HepG2 (cell line): ENCODE results near the gene CMAS. TPM values are rescaled to one million over a fixed set of nuclear protein-coding genes. Genes with fewer than 3 reads are reported as not detected.
A peak's percentile ranks its signal among the peaks of the same experiment; 100 is the strongest.

Experiments used
- CCDC6 ChIP-seq: sonication (generic); formaldehyde crosslinking; IDR thresholded peaks from 2 replicates; pipeline ENCODE4 v1.8.1; 2022; ENCODE audit warnings: mild to moderate bottlenecking, missing genetic modification reagents, moderate library complexity
- CEBPG ChIP-seq: IDR thresholded peaks from 2 replicates; pipeline ENCODE4 v1.6.1; 2016
- HDAC1 ChIP-seq: sonication (generic); formaldehyde crosslinking; IDR thresholded peaks from 2 replicates; pipeline ENCODE4 v1.5.1; 2020; ENCODE audit warnings: mild to moderate bottlenecking, missing genetic modification reagents
- KDM3A ChIP-seq: IDR thresholded peaks from 2 replicates; pipeline ENCODE4 v1.6.1; 2018; ENCODE audit warnings: low read depth, missing compliant biosample characterization
- KLF15 ChIP-seq: sonication (generic); formaldehyde crosslinking; IDR thresholded peaks from 2 replicates; pipeline ENCODE4 v1.8.1; 2023; ENCODE audit warnings: borderline replicate concordance, mild to moderate bottlenecking, inconsistent platforms, missing genetic modification reagents, mixed read lengths
- MYC ChIP-seq: sonication (generic); formaldehyde crosslinking; IDR thresholded peaks from 2 replicates; pipeline ENCODE4 v1.9.0; 2021; ENCODE audit warnings: missing genetic modification reagents, borderline replicate concordance
- NR2F2 ChIP-seq: IDR thresholded peaks from 2 replicates; pipeline ENCODE4 v1.6.1; 2012; ENCODE audit warnings: low read depth, inconsistent platforms, borderline replicate concordance
- PLRG1 ChIP-seq: fragments of 450-650 bp; conservative IDR thresholded peaks from 2 replicates; pipeline ENCODE4 v1.6.1; 2016
- POLR2G ChIP-seq: fragments of 200-400 bp; formaldehyde crosslinking; IDR thresholded peaks from 2 replicates; pipeline ENCODE4 v1.6.1; 2018; ENCODE audit warnings: mild to moderate bottlenecking, low read depth, low read length, moderate library complexity
- RBFOX2 ChIP-seq: fragments of 200-400 bp; formaldehyde crosslinking; IDR thresholded peaks from 2 replicates; pipeline ENCODE4 v1.6.1; 2017; ENCODE audit warnings: low read depth, mild to moderate bottlenecking, low read length
- SIX1 ChIP-seq: sonication (generic); formaldehyde crosslinking; IDR thresholded peaks from 2 replicates; pipeline ENCODE4 v1.4.0; 2020; ENCODE audit warnings: missing genetic modification reagents, borderline replicate concordance
- SRF ChIP-seq: IDR thresholded peaks from 2 replicates; pipeline ENCODE4 v1.6.1; 2011; ENCODE audit warnings: mild to moderate bottlenecking, low read depth, low read length, moderate library complexity
- TMF1 ChIP-seq: sonication (generic); formaldehyde crosslinking; IDR thresholded peaks from 2 replicates; pipeline ENCODE4 v1.8.1; 2022; ENCODE audit warnings: low read depth, missing genetic modification reagents
- XBP1 ChIP-seq: sonication (generic); formaldehyde crosslinking; IDR thresholded peaks from 2 replicates; pipeline ENCODE4 v1.5.0; 2020; ENCODE audit warnings: missing genetic modification reagents
- ZNF430 ChIP-seq: sonication (generic); formaldehyde crosslinking; IDR thresholded peaks from 2 replicates; pipeline ENCODE4 v1.9.0; 2021; ENCODE audit warnings: mild to moderate bottlenecking, missing genetic modification reagents
- ZNF768 ChIP-seq: sonication (generic); formaldehyde crosslinking; IDR thresholded peaks from 2 replicates; pipeline ENCODE4 v1.4.0; 2020; ENCODE audit warnings: missing genetic modification reagents
- ZNF790 ChIP-seq: sonication (generic); formaldehyde crosslinking; IDR thresholded peaks from 2 replicates; pipeline ENCODE4 v1.8.0; 2022; ENCODE audit warnings: missing genetic modification reagents, mild to moderate bottlenecking, borderline replicate concordance
- ZSCAN25 ChIP-seq: sonication (generic); formaldehyde crosslinking; IDR thresholded peaks from 2 replicates; pipeline ENCODE4 v1.8.0; 2022; ENCODE audit warnings: mild to moderate bottlenecking, missing genetic modification reagents
- ZSCAN29 ChIP-seq: sonication (generic); formaldehyde crosslinking; conservative IDR thresholded peaks from 2 replicates; pipeline ENCODE4 v1.4.0; 2020; ENCODE audit warnings: mild to moderate bottlenecking, missing genetic modification reagents
- polyA plus RNA-seq, 8 experiments: library from polyadenylated mRNA; depleted of rRNA in 3 of 8; stranded (reverse) in 7 of 8; unstranded in 1 of 8; fragments of >200 nt; fragmentation: Illumina TruSeq in 4 of 8; extraction: Trizol in 4 of 8; gene quantifications; 2 replicates each; pipeline versions ENCODE4 v1.2.1 to v1.2.3, GENCODE V29; 2011 to 2016; ENCODE audit warnings: low read depth in 4 of 8, missing spikeins in 1 of 8, mixed read lengths in 1 of 8; ENCODE audit not compliant: insufficient read depth in 1 of 8
- total RNA-seq, 5 experiments: library from RNA; depleted of rRNA; stranded (reverse); fragments of >200 nt; fragmentation: Illumina TruSeq; extraction: Trizol; gene quantifications; 2 replicates each; pipeline ENCODE4 v1.2.3, GENCODE V29; 2016; ENCODE audit warnings: low read depth in 1 of 5
- TF ChIP-seq, protein P1 (sequence below): sonication (generic); formaldehyde crosslinking; IDR thresholded peaks from 2 replicates; pipeline ENCODE4 v1.4.0; 2020; ENCODE audit warnings: missing genetic modification reagents, mild to moderate bottlenecking, borderline replicate concordance
- TF ChIP-seq, protein P2 (sequence below), 2 experiments: sonication (generic) in 1 of 2; formaldehyde crosslinking in 1 of 2; IDR thresholded peaks; 2 replicates each; pipeline versions ENCODE4 v1.4.0 to v1.6.1; 2016 to 2020; ENCODE audit warnings: borderline replicate concordance in 1 of 2, low read depth in 1 of 2, mild to moderate bottlenecking in 1 of 2, missing genetic modification reagents in 1 of 2
- TF ChIP-seq, protein P3 (sequence below): sonication (generic); formaldehyde crosslinking; IDR thresholded peaks from 2 replicates; pipeline ENCODE4 v1.5.0; 2020; ENCODE audit warnings: missing genetic modification reagents, mild to moderate bottlenecking, borderline replicate concordance

Gene CMAS
- total and polyA plus RNA-seq, 2 of the 13 experiments (the other 11 are each of a cell fraction or from before 2014, with no cell fraction given): 14.0 to 21.3 TPM

DNA sequence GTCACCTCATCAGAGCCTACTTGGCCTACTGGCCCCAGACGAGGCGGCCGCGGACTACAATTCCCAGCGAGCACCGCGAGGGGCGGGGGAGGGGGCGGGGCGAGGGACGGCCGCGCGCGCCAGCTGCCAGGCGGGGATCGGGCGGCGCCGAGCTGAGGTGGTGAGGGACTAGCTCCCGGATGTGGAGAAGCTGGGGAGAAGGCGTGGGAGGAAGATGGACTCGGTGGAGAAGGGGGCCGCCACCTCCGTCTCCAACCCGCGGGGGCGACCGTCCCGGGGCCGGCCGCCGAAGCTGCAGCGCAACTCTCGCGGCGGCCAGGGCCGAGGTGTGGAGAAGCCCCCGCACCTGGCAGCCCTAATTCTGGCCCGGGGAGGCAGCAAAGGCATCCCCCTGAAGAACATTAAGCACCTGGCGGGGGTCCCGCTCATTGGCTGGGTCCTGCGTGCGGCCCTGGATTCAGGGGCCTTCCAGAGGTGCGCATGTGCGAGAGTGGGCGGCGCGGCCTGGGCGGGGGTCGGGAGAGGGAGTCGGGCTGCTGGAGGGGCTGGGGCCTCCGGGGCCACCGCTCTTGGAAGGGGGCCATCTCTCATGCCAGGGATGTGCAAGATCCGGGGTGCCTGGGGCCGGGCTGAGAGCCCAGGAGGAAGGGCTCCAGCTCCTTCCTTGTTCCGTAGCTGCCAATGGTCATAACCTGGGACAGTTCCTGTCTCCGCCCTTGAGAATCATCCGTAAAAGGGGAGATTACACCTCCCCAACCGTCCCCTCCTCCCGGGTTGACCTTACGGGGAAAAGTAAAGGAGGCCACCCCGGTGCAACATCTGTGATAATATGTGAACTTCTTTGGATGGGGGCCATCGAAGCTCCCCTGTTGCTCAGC lies at the start of gene CMAS (continued):
- TF ChIP-seq POLR2G (peak; percentile 60), ZSCAN29 (CRISPR knock-in tag) (no peak), PLRG1 (no peak), CEBPG (no peak), SIX1 (CRISPR knock-in tag) (no peak), TMF1 (CRISPR knock-in tag) (no peak), HDAC1 (CRISPR knock-in tag) (0 out of 2 replicates have a peak, but pooled peaks have one; percentile 32), KDM3A (peak; percentile 70; the same call in 1 of the 2 replicates), XBP1 (CRISPR knock-in tag) (no peak), KLF15 (CRISPR knock-in tag) (no peak), ZNF768 (CRISPR knock-in tag) (peak; percentile 43; the same call in 1 of the 2 replicates), NR2F2 (no peak), ZNF430 (CRISPR knock-in tag) (no peak), RBFOX2 (peak; percentile 83), ZNF790 (CRISPR knock-in tag) (no peak), MYC (CRISPR knock-in tag) (peak; percentile 21; the same call in 1 of the 2 replicates), ZSCAN25 (CRISPR knock-in tag) (no peak), SRF (no peak), CCDC6 (no peak)
- TF ChIP-seq, protein P1, sequence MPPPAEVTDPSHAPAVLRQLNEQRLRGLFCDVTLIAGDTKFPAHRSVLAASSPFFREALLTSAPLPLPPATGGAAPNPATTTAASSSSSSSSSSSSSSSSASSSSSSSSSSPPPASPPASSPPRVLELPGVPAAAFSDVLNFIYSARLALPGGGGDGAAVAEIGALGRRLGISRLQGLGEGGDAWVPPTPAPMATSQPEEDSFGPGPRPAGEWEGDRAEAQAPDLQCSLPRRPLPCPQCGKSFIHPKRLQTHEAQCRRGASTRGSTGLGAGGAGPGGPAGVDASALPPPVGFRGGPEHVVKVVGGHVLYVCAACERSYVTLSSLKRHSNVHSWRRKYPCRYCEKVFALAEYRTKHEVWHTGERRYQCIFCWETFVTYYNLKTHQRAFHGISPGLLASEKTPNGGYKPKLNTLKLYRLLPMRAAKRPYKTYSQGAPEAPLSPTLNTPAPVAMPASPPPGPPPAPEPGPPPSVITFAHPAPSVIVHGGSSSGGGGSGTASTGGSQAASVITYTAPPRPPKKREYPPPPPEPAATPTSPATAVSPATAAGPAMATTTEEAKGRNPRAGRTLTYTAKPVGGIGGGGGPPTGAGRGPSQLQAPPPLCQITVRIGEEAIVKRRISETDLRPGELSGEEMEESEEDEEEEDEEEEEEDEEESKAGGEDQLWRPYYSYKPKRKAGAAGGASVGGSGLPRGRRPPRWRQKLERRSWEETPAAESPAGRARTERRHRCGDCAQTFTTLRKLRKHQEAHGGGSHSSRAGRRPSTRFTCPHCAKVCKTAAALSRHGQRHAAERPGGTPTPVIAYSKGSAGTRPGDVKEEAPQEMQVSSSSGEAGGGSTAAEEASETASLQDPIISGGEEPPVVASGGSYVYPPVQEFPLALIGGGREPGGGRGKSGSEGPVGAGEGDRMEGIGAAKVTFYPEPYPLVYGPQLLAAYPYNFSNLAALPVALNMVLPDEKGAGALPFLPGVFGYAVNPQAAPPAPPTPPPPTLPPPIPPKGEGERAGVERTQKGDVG (CRISPR knock-in tag): no peak
- TF ChIP-seq, protein P2, sequence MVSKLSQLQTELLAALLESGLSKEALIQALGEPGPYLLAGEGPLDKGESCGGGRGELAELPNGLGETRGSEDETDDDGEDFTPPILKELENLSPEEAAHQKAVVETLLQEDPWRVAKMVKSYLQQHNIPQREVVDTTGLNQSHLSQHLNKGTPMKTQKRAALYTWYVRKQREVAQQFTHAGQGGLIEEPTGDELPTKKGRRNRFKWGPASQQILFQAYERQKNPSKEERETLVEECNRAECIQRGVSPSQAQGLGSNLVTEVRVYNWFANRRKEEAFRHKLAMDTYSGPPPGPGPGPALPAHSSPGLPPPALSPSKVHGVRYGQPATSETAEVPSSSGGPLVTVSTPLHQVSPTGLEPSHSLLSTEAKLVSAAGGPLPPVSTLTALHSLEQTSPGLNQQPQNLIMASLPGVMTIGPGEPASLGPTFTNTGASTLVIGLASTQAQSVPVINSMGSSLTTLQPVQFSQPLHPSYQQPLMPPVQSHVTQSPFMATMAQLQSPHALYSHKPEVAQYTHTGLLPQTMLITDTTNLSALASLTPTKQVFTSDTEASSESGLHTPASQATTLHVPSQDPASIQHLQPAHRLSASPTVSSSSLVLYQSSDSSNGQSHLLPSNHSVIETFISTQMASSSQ (IDR thresholded peaks at IDR 0.05; ENCODE audit: low read depth): no peak
- TF ChIP-seq, protein P2 (CRISPR knock-in tag; IDR thresholded peaks at IDR 0.05; ENCODE audit: borderline replicate concordance): no peak
- TF ChIP-seq, protein P3, sequence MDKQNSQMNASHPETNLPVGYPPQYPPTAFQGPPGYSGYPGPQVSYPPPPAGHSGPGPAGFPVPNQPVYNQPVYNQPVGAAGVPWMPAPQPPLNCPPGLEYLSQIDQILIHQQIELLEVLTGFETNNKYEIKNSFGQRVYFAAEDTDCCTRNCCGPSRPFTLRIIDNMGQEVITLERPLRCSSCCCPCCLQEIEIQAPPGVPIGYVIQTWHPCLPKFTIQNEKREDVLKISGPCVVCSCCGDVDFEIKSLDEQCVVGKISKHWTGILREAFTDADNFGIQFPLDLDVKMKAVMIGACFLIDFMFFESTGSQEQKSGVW (CRISPR knock-in tag): no peak
